T-cell (primary cell): ENCODE measurements around the gene ABHD17A. TPM values are rescaled to one million over a fixed set of nuclear protein-coding genes. Genes with fewer than 3 reads are reported as not detected.
A peak's percentile ranks its signal among the peaks of the same experiment; 100 is the strongest.

Source experiments
- ATAC-seq, 4 experiments: fragments of 200-7000 bp in 3 of 4; fragments of 150-1000 bp in 1 of 4; cut with Tn5 transposase; replicated peaks in 1 of 4; 1 replicate in 3 of 4; 2 replicates in 1 of 4; pipeline ENCODE4 v1.10.0; 2021; ENCODE audit warnings: moderate library complexity in 3 of 4, mild to moderate bottlenecking in 2 of 4, moderate number of reproducible peaks in 1 of 4
- CTCF ChIA-PET, 2 donors: fragments of 300-600 bp; sonication (Branson Sonifier 250); formaldehyde crosslinking; loops; one replicate each; lab custom pipeline; 2022; ENCODE audit warnings: antibody characterized with exemption in 2 of 2; lab: Charles Lee
- POLR2A ChIA-PET, 2 donors: fragments of 300-600 bp; sonication (Branson Sonifier 250); formaldehyde crosslinking; loops; one replicate each; lab custom pipeline; 2022; ENCODE audit warnings: antibody characterized with exemption in 2 of 2; lab: Charles Lee
- DNase-seq, 35 experiments: peaks; one replicate each; pipeline versions ENCODE4 v3.0.0 to v3.0.0-alpha.2; 2013 to 2023
- H3K27ac ChIP-seq: one replicate; pipeline ENCODE4 v1.5.1; 2013; ENCODE audit warnings: low read length
- H3K27me3 ChIP-seq, 2 experiments: replicated peaks in 1 of 2; 1 replicate in 1 of 2; 2 replicates in 1 of 2; pipeline versions ENCODE4 v1.6.1 to v1.7.0; 2013; ENCODE audit warnings: low read length in 1 of 2, mixed read lengths in 1 of 2; ENCODE audit not compliant: control insufficient read depth in 2 of 2, insufficient read depth in 2 of 2; ENCODE audit errors: extremely low read depth in 1 of 2
- H3K36me3 ChIP-seq, 2 donors: 1 replicate in 1 of 2; 2 replicates in 1 of 2; pipeline versions ENCODE4 v1.6.1 to v1.7.0; 2013; ENCODE audit warnings: low read length in 1 of 2; ENCODE audit not compliant: control insufficient read depth in 2 of 2, insufficient read depth in 1 of 2; ENCODE audit errors: extremely low read depth in 1 of 2
- H3K4me1 ChIP-seq, 2 experiments: 1 replicate in 1 of 2; 2 replicates in 1 of 2; pipeline versions ENCODE4 v1.6.1 to v1.7.0; 2013; ENCODE audit warnings: low read length in 2 of 2, mixed read lengths in 1 of 2; ENCODE audit not compliant: insufficient read depth in 2 of 2, control insufficient read depth in 1 of 2; ENCODE audit errors: extremely low read depth in 1 of 2
- H3K4me3 ChIP-seq, 2 donors: 1 replicate in 1 of 2; 2 replicates in 1 of 2; pipeline versions ENCODE4 v1.5.1 to v1.7.0; 2013; ENCODE audit warnings: mild to moderate bottlenecking in 2 of 2, low read length in 1 of 2, moderate library complexity in 1 of 2; ENCODE audit not compliant: control insufficient read depth in 1 of 2; ENCODE audit errors: extremely low read depth in 1 of 2
- H3K9me3 ChIP-seq: 2 replicates; pipeline ENCODE4 v1.7.0; 2013
- H3K27ac Mint-ChIP-seq, 2 donors: one replicate each; pipeline ENCODE4 v1.8.0; 2020 to 2021; ENCODE audit warnings: mild to moderate bottlenecking in 2 of 2, mixed read lengths in 2 of 2
- H3K27me3 Mint-ChIP-seq, 2 donors: one replicate each; pipeline ENCODE4 v1.8.0; 2021 to 2022; ENCODE audit warnings: mixed read lengths in 2 of 2
- H3K36me3 Mint-ChIP-seq: one replicate; pipeline ENCODE4 v1.8.0; 2021; ENCODE audit warnings: mixed read lengths
- H3K4me1 Mint-ChIP-seq, 3 donors: one replicate each; pipeline ENCODE4 v1.8.0; 2020 to 2022; ENCODE audit warnings: mixed read lengths in 3 of 3, mild to moderate bottlenecking in 1 of 3
- H3K4me3 Mint-ChIP-seq, 3 donors: one replicate each; pipeline ENCODE4 v1.8.0; 2020 to 2022; ENCODE audit warnings: mild to moderate bottlenecking in 3 of 3, mixed read lengths in 3 of 3, moderate library complexity in 3 of 3
- H3K9me3 Mint-ChIP-seq, 3 donors: one replicate each; pipeline ENCODE4 v1.8.0; 2020 to 2022; ENCODE audit warnings: mixed read lengths in 3 of 3
- WGBS: methylation state at CpG from one replicate; pipeline ENCODE4 v1.1.5; 2013; ENCODE audit warnings: missing lambda C conversion rate; ENCODE audit not compliant: insufficient coverage; 5-methylcytosine and 5-hydroxymethylcytosine counted together
- total RNA-seq, 35 experiments: library from RNA in 6 of 35; stranded (reverse) in 6 of 35; fragments of 120-200 nt in 1 of 35; gene quantifications; one replicate each; pipeline versions ENCODE4 v1.2.1 to v1.2.4 and lab custom pipeline; 2013 to 2026

Gene ABHD17A
- total RNA-seq, 5 donors from 2014 or later (not counting 1 experiment from before 2014, with no cell fraction given), result 136 to 185 (median 151) TPM

DNA sequence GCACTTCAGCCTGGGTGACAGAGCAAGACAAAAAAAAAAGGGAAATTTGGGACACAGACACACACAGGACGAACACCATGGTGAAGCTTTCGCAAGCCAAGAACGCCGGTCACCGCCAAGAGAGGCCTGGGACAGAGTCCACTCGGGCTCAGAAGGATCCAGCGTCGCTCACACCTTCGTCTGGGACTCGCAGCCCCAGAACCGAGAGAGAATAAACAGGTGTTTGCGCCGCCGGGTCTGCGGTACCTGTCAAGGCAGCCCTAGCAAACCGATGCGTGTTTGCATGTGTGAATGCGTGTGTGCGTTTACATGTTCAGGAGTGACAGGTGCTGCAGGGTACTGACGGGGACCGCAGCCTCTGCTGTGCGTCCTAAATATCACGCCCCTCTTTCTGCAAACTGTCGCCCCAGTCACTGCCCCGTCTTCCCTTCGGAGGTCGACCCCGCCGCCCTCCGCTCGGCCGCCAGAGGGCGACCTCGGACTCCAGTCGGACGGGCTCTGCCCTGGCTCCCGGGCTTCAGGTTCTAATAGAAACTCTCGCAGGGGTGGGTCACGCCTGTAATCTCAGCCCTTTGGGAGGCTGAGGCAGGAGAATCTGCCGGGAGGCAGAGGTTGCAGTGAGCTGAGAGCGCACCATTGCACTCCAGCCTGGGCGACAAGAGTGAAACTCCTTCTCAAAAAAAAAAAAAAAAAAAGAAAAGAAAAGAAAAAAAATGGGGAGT, 43.9 kb upstream of the ABHD17A start:
- POLR2A ChIA-PET, result interaction anchor here in 1 of 2 donors (0.6 kb wide), 1 partner anchor 1362 kb away, joined by 3 read pairs; no protein-coding TSS in a partner anchor
- H3K9me3 Mint-ChIP-seq, result no peaks in the 10 kb centered on the region

DNA sequence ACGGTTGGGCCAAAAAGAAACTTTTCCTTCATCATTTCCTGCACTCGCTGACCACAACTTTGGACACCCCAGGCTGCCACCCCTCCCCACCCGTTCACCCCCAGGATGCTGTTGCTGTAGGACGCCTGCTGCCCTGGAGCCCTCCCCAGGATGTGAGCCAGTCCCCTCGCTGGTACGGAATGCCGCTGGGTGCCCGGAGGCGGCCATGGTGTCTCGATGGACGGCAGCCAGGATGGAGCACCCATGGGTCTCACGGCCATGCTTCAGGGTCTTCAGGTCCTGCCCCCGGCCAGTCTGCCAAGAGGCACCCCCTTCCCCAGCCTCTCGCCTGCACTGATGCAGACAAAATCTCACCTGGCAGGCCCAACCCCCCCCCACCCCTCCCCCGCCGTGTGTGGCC, 40.2 kb upstream of the ABHD17A start:
- Mint-ChIP-seq H3K4me1 (peaks cover 15 to 34% (median 24%) of the 10 kb centered on the region in 3 donors), H3K4me3 (no peak overlapping the region), H3K27ac (no peak overlapping the region), H3K36me3 (no peaks in the 10 kb centered on the region), H3K9me3 (no peaks in the 10 kb centered on the region), H3K27me3 (no peaks in the 10 kb centered on the region)
- H3K9me3 ChIP-seq, result no peaks in the 10 kb centered on the region
- H3K4me3 ChIP-seq, result no peak overlapping the region
- no peak overlapping the region for H3K27ac ChIP-seq
- DNase-seq, result no peak
- ChIA-PET POLR2A (no interaction called here), CTCF (no interaction called here)
- WGBS, result 95% methylated on average over 10 of the region's 16 CpGs
- H3K4me1 ChIP-seq, result peaks cover 4 to 63% of the 10 kb centered on the region in 2 experiments
- peaks cover 0 to 14% of the 10 kb centered on the region in 2 experiments for H3K27me3 ChIP-seq
- H3K36me3 ChIP-seq, result peaks cover 9 to 10% of the 10 kb centered on the region in 2 donors
- no peak for ATAC-seq

More for the DNA sequence above, 43.9 kb upstream of the ABHD17A start:
- peak overlapping the region in 1 of 2 donors; percentile 34 for H3K27ac Mint-ChIP-seq
- H3K4me3 Mint-ChIP-seq, result peak overlapping the region; percentile 68 to 75 (median 72)
- H3K4me1 ChIP-seq, result peaks cover 4 to 39% of the 10 kb centered on the region in 2 experiments
- peaks cover 2 to 4% of the 10 kb centered on the region in 2 donors for H3K36me3 ChIP-seq
- no peaks in the 10 kb centered on the region for H3K9me3 ChIP-seq
- H3K4me3 ChIP-seq, result peak overlapping the region; percentile 41 to 56
- 14% methylated on average over 27 of the region's 42 CpGs for WGBS
- CTCF ChIA-PET, result interaction anchor here in 1 of 2 donors (0.6 kb wide), 1 partner anchor 33 kb away, joined by 4 read pairs; no protein-coding TSS in a partner anchor
- peak; percentile 80 to 95 (median 89) for ATAC-seq
- H3K27ac ChIP-seq, result no peak overlapping the region
- no peaks in the 10 kb centered on the region for H3K27me3 Mint-ChIP-seq
- H3K27me3 ChIP-seq, result peaks cover 0 to 15% of the 10 kb centered on the region in 2 experiments
- H3K36me3 Mint-ChIP-seq, result no peaks in the 10 kb centered on the region
- DNase-seq, result peak; percentile 55 to 90 (median 73)
- peaks cover 15 to 31% (median 24%) of the 10 kb centered on the region in 3 donors for H3K4me1 Mint-ChIP-seq

DNA sequence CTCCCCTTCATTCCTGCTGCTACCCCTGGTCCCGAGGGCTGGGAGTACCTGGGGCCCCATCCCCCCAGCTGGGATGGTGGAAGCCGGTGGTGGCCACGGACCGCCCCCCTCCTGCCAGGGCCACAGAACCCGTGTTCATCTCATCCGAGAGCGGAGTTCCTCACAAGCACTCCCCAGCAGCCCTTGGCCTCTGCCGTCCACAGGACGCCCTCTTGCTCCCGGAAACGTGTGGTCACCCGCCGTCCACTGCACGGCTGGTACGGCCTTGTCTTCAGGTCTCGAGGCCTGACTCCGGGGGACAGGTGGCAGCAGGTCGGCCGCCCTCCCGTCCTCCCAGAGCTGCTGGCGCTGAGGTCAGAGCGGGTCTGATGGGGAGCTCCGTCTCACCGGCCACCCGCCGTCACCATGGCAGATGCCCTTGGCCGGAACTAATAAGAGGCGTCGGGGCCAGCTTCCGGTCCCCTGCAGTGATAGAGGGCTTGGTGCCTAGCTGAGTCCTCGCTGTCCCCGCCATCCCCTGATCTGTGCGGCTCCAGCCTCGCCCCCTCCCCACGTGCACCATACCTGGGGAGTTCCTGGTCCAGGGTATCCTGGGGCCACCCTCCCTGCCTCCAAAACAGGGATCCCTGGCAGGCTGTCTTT, 39.1 kb upstream of the ABHD17A start:
- 97% methylated on average over 32 of the region's 35 CpGs for WGBS
- Histone ChIP-seq H3K27ac (peak overlapping the region; percentile 12), H3K4me1 (peaks cover 0 to 52% of the 10 kb centered on the region in 2 experiments), H3K9me3 (no peaks in the 10 kb centered on the region), H3K36me3 (peaks cover 12 to 18% of the 10 kb centered on the region in 2 donors), H3K4me3 (no peak overlapping the region), H3K27me3 (peaks cover 0 to 4% of the 10 kb centered on the region in 2 experiments)
- ChIA-PET CTCF (no interaction called here), POLR2A (no interaction called here)
- Mint-ChIP-seq H3K4me3 (no peak overlapping the region), H3K27ac (no peak overlapping the region), H3K36me3 (peaks cover 4% of the 10 kb centered on the region), H3K9me3 (no peaks in the 10 kb centered on the region), H3K27me3 (no peaks in the 10 kb centered on the region), H3K4me1 (peaks cover 10 to 28% (median 17%) of the 10 kb centered on the region in 3 donors)
- ATAC-seq (no peak), DNase-seq (no peak)

DNA sequence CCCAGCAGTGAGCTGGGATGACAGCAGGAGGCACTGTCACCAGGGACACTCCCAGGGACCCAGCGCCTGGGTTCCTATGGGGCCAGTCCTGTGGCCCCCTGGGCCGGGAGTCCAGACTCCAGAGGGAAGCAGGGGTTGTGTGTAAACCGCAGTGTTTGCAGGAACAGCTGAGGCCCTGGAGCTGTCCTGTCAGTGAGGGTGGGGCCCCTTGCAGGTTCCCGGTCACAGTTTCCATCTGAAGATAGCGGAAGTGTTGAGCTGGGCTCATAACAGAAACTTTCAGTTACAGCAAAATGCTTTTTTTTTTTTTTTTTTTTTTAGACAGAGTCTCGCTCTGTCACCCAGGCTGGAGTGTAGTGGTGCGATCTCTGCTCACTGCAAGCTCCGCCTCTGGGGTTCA, 38.0 kb upstream of the ABHD17A start:
- Histone ChIP-seq H3K4me3 (no peak overlapping the region), H3K27me3 (no peaks in the 10 kb centered on the region), H3K4me1 (peaks cover 0 to 46% of the 10 kb centered on the region in 2 experiments), H3K9me3 (no peaks in the 10 kb centered on the region), H3K36me3 (peaks cover 15 to 22% of the 10 kb centered on the region in 2 donors), H3K27ac (peak overlapping the region; percentile 34)
- Mint-ChIP-seq H3K9me3 (no peaks in the 10 kb centered on the region), H3K27me3 (no peaks in the 10 kb centered on the region), H3K36me3 (peaks cover 4% of the 10 kb centered on the region), H3K27ac (peak overlapping the region; percentile 46 to 77), H3K4me1 (peaks cover 10 to 23% (median 10%) of the 10 kb centered on the region in 3 donors), H3K4me3 (peak overlapping the region in 1 of 3 donors; percentile 44)
- 41% methylated on average over 3 of the region's 8 CpGs for WGBS
- ChIA-PET POLR2A (interaction anchor here in 1 of 2 donors (0.6 kb wide), 2 partner anchors 67 to 229 kb away, joined by 3 to 7 read pairs; no protein-coding TSS in a partner anchor), CTCF (interaction anchor here (0.6 to 0.8 kb wide), 3 partner anchors 26 to 136 kb away, joined by 3 to 7 read pairs (median 6); partner anchors contain the start of gene ABHD17A (in 1 of the 2))
- peak in 2 of 35 experiments; percentile 33 to 37 for DNase-seq
- peak in 3 of 4 experiments; percentile 48 to 65 (median 53) for ATAC-seq

DNA sequence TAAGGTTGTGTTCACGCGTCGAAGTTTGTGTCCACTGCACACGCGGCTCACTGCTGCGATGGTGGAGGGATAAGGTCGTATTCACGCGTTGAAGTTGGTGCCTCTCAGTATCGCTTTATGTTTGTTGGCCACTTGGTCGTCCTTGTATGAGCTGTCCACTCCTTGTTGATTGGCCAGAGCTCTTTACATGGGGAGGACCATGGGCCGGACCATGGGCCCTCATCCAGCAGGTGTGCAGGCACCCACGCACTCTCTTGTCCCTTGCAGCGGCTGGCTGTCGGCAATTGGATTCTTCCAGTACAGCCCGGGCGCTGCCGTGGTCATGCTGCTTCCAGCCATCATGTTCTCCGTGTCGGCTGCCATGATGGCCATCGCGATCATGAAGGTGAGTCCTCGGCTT, 37.5 kb upstream of the ABHD17A start:
- Mint-ChIP-seq H3K9me3 (no peaks in the 10 kb centered on the region), H3K27me3 (no peaks in the 10 kb centered on the region), H3K4me1 (peaks cover 5 to 19% (median 8%) of the 10 kb centered on the region in 3 donors), H3K27ac (peak overlapping the region in 1 of 2 donors; percentile 77), H3K36me3 (peaks cover 4% of the 10 kb centered on the region), H3K4me3 (no peak overlapping the region)
- WGBS, result 95% methylated on average over 23 of the region's 23 CpGs
- POLR2A ChIA-PET, result interaction anchor here (0.6 kb wide), 3 partner anchors 66 to 480 kb away, joined by 3 to 7 read pairs (median 3); no protein-coding TSS in a partner anchor
- ATAC-seq (no peak), DNase-seq (no peak)
- Histone ChIP-seq H3K36me3 (peaks cover 15 to 22% of the 10 kb centered on the region in 2 donors), H3K27me3 (no peaks in the 10 kb centered on the region), H3K9me3 (no peaks in the 10 kb centered on the region), H3K4me1 (peaks cover 0 to 45% of the 10 kb centered on the region in 2 experiments), H3K27ac (no peak overlapping the region), H3K4me3 (no peak overlapping the region)
- CTCF ChIA-PET, result interaction anchor here in 1 of 2 donors (0.6 kb wide), 1 partner anchor 38 kb away, joined by 6 read pairs; the partner anchor contains the start of gene ABHD17A

DNA sequence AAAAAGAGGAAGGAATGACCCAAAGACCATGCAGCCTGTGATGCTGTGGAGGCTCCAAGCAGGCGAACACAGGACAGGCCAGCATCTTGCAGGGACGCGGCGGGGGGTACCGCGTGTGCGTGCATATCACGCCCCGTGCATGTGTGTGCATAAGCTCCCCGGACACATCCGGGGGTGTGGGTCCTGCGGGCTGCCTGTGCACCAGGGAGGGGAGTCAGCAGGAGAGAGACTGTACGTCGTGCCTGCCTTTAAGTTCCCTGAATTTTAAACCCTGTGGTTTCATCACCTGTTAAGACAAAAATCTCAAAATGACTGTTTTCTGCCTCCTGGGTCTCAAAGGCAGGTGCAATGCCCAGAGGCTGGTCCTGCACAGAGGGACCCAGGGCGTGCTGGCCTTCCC, 36.5 kb upstream of the ABHD17A start:
- no peaks in the 10 kb centered on the region for H3K27me3 ChIP-seq
- POLR2A ChIA-PET, result no interaction called here
- H3K36me3 Mint-ChIP-seq, result peaks cover 4% of the 10 kb centered on the region
- H3K4me1 Mint-ChIP-seq, result peaks cover 0 to 14% (median 3%) of the 10 kb centered on the region in 3 donors
- 51% methylated on average over 14 of the region's 15 CpGs for WGBS
- no peaks in the 10 kb centered on the region for H3K9me3 Mint-ChIP-seq
- H3K36me3 ChIP-seq, result peaks cover 15 to 22% of the 10 kb centered on the region in 2 donors
- no peaks in the 10 kb centered on the region for H3K9me3 ChIP-seq
- no peak overlapping the region for H3K27ac ChIP-seq
- ATAC-seq (peak in 1 of 4 experiments; percentile 52), DNase-seq (no peak)
- peak overlapping the region in 1 of 2 donors; percentile 44 for H3K27ac Mint-ChIP-seq
- no peaks in the 10 kb centered on the region for H3K27me3 Mint-ChIP-seq
- H3K4me3 ChIP-seq, result no peak overlapping the region
- CTCF ChIA-PET, result no interaction called here
- peaks cover 0 to 35% of the 10 kb centered on the region in 2 experiments for H3K4me1 ChIP-seq
- no peak overlapping the region for H3K4me3 Mint-ChIP-seq
